ENCODE measurements around the gene BMERB1. TPM values are rescaled to one million over a fixed set of nuclear protein-coding genes. Genes with fewer than 3 reads are reported as not detected.
A peak's percentile ranks its signal among the peaks of the same experiment; 100 is the strongest.

The BMERB1 gene
- total and polyA plus RNA-seq, 9 of the 15 experiments (the other 6 are each of a cell fraction or from before 2014, with no cell fraction given), result 0.29 to 2.9 (median 0.94) TPM

DNA sequence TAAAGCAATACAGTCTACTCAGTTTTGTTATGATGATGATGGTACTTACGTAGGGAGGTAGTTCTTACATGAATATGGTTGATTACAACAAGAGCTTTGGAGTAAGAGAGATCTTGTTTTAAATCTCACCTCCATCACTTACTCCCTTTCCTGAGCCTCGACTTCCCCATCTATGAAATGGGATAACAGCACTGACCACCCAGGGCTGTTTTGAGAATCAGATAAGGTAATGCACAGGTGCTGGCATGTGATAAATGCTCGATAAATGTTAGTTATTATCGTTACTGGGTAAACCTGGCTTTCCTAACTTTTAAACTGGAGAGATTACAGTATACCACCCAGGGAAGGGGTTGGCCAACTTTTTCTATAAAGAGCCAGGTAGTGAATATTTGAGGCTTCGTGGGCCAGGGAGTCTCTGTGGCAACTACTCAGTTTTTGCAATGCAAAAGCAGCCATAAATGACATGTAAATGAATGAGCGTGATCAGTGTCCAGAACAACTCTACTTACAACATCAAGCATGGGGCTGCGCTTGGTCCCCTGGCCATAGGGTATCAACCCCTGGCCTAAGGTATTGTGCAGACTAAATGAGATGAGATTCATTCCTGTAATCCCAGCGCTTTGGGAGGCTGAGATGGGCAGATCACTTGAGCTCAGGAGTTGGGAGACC, 73.7 kb downstream of the BMERB1 start:
- Histone ChIP-seq H3K79me2 (ENCODE audit: control insufficient read depth, insufficient read depth, low read length) (no peaks in the 10 kb centered on the region), H3K27ac (ENCODE audit: extremely low read depth, low read depth, low read length) (no peak overlapping the region), H4K20me1 (replicated peaks; ENCODE audit: control insufficient read depth, insufficient read depth, low read length) (no peaks in the 10 kb centered on the region), H3K27me3 (ENCODE audit: control insufficient read depth in 2 of 2, insufficient read depth in 2 of 2, low read length in 2 of 2) (no peaks in the 10 kb centered on the region), H2AFZ (ENCODE audit: low read depth, low read length) (no peak overlapping the region), H3K4me1 (replicated peaks in 1 of 2; ENCODE audit: control insufficient read depth in 2 of 2, insufficient read depth in 2 of 2, low read length in 2 of 2) (peaks cover 6 to 15% of the 10 kb centered on the region in 2 experiments; a peak in 3 of 5 replicates), H3K9me1 (ENCODE audit: control insufficient read depth, insufficient read depth, low read length) (no peaks in the 10 kb centered on the region), H3K9me3 (replicated peaks; ENCODE audit: control insufficient read depth, insufficient read depth, low read depth, low read length) (no peaks in the 10 kb centered on the region), H3K36me3 (ENCODE audit: control insufficient read depth, insufficient read depth, low read length) (no peaks in the 10 kb centered on the region), H3K4me3 (no peak overlapping the region), H3K9ac (ENCODE audit: insufficient read depth in 1 of 2, low read depth in 2 of 2, low read length in 2 of 2) (no peak overlapping the region), H3K4me2 (ENCODE audit: insufficient read depth, low read length) (no peak overlapping the region)
- POLR2A ChIA-PET, result interaction anchor here (0.8 to 3.4 kb wide), 2 partner anchors 9 to 12 kb away, joined by 3 to 20 read pairs; no protein-coding TSS in a partner anchor
- ATAC-seq (no peak), DNase-seq (ENCODE audit: extremely low read depth in 1 of 4, low spot score in 3 of 4) (no peak), FAIRE-seq (no peak)
- intact Hi-C loops (cut with micrococcal nuclease) (no loop called here), in situ Hi-C loops (cut with MboI) (no loop called here)
- TF ChIP-seq RCOR1 (IDR thresholded peaks at IDR 0.05; ENCODE audit: borderline replicate concordance in 1 of 2, low read depth in 2 of 2, low read length in 2 of 2) (peak in 1 of 2 experiments; percentile 60; a peak in 1 of 4 replicates), ADNP (tag; IDR thresholded peaks at IDR 0.05) (peak; percentile 91), SPI1 (IDR thresholded peaks at IDR 0.05; ENCODE audit: borderline replicate concordance, low read depth, low read length) (no peak), MAFF (IDR thresholded peaks at IDR 0.05; ENCODE audit: low read length) (no peak), KDM1A (IDR thresholded peaks at IDR 0.05) (peak; percentile 53 to 73; a peak in 3 of 4 replicates), BCOR (IDR thresholded peaks at IDR 0.05) (peak; percentile 91), ZNF24 (IDR thresholded peaks at IDR 0.05) (no peak), TEAD4 (IDR thresholded peaks at IDR 0.05; ENCODE audit: low read length) (no peak), TEAD4 (CRISPR knock-in tag; IDR thresholded peaks at IDR 0.05; ENCODE audit: borderline replicate concordance) (no peak), FOXJ3 (CRISPR knock-in tag; IDR thresholded peaks at IDR 0.05) (no peak), CHD4 (IDR thresholded peaks at IDR 0.05; ENCODE audit: insufficient read depth, insufficient replicate concordance, low read depth, low read length, poor library complexity, severe bottlenecking) (peak; percentile 88), RBM25 (IDR thresholded peaks at IDR 0.05; ENCODE audit: low read depth, low read length, severe bottlenecking) (peak; percentile 91)
- CTCF ChIA-PET (ENCODE audit: low intra/inter-chr PET ratio), result interaction anchor here (0.7 kb wide), 1 partner anchor 80 kb away, joined by 3 read pairs; no protein-coding TSS in a partner anchor
- no TSS peak for BruUV-seq (replicated peaks)
- 52% methylated on average over 8 of the region's 8 CpGs for WGBS (ENCODE audit: insufficient coverage, low coverage, missing lambda C conversion rate)

All from K562 (cell line).